Tongue (tissue), 2 donors: Measurements from ENCODE around the gene ZNF592. TPM values are rescaled to one million over a fixed set of nuclear protein-coding genes. Genes with fewer than 3 reads are reported as not detected.
A peak's percentile ranks its signal among the peaks of the same experiment; 100 is the strongest.

Source experiments
- DNase-seq: peaks from one replicate; pipeline ENCODE4 v3.0.0-alpha.2; 2015
- total RNA-seq: library from RNA; depleted of rRNA; stranded (reverse); fragments of >200 nt; gene quantifications from one replicate; pipeline ENCODE4 v1.2.3, GENCODE V29; 2014

ZNF592 gene
- total RNA-seq, 1 donor from 2014 or later, result 15.6 TPM

DNA sequence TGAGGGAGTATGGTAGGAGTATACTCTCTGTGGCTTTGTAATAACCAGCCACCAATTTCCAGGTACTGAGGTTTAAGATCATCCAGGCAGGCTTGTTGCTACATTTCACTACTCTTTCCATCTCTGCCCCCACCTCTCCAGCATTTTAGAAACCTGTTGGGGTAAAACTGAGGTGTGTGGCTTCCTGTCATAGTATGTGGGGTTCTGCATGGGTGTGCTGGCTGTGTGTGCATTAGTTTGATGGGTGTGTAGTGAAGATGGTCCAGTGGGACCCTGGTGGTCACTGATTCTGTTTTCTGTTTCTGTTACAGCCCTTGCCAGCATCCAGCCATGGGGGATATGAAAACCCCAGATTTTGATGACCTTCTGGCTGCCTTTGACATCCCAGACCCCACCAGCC lies 34.0 kb downstream of the ZNF592 start:
- DNase-seq, result no peak

GRCh38 chr15:84783493-84784251 lies 35.3 kb downstream of the ZNF592 start:
- DNase-seq, result no peak

GRCh38 chr15:84784262-84784661 lies 35.9 kb downstream of the ZNF592 start:
- DNase-seq, result no peak

GRCh38 chr15:84785053-84785452 lies 36.7 kb downstream of the ZNF592 start:
- no peak for DNase-seq

GRCh38 chr15:84788500-84788899 lies 40.1 kb downstream of the ZNF592 start:
- no peak for DNase-seq

- no peak for DNase-seq
These were observed 41.4 kb downstream of the ZNF592 start for GRCh38 chr15:84789762-84790161.

DNA sequence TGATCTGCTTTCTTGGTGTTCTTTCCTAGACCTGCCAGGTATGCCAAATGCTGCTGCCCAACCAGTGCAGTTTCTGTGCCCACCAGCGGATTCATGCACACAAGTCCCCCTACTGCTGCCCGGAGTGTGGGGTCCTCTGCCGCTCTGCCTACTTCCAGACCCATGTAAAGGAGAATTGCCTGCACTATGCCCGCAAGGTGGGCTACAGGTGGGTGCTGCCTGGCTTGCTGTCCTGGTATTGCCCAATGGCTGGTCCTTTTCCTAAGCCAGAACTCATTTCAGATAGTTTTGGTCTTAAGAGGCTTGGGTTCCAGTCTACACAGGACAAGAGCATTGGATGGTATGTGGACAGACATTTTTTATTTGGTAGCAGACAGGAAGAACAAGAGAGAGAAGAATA lies 42.3 kb downstream of the ZNF592 start:
- no peak for DNase-seq

- DNase-seq, result no peak
These were observed 43.4 kb downstream of the ZNF592 start for GRCh38 chr15:84791763-84792162.

- DNase-seq, result no peak
These were observed 45.2 kb downstream of the ZNF592 start for GRCh38 chr15:84793431-84794161.

- no peak for DNase-seq
These were observed 45.8 kb downstream of the ZNF592 start for GRCh38 chr15:84794162-84794547.

DNA sequence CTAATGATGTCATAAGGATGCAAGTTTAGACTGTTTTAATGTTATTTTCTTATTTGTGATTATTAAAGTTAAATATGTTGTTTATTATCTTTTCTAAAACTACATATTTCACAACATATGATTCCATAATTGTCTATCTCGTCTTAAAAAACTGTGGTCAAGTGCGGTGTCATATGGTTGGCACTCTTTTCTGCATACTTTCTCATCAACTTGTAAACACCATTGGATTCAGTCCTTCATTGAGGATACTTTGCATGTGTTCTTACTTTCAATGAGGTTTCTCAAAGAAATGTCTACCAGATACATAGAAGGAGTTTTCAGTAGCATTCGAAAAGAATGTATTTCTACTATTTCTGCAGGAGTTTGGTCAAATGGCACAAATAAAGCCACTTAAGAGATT lies 46.8 kb downstream of the ZNF592 start:
- DNase-seq, result no peak

GRCh38 chr15:84797212-84797611 lies 48.8 kb downstream of the ZNF592 start:
- no peak for DNase-seq

DNA sequence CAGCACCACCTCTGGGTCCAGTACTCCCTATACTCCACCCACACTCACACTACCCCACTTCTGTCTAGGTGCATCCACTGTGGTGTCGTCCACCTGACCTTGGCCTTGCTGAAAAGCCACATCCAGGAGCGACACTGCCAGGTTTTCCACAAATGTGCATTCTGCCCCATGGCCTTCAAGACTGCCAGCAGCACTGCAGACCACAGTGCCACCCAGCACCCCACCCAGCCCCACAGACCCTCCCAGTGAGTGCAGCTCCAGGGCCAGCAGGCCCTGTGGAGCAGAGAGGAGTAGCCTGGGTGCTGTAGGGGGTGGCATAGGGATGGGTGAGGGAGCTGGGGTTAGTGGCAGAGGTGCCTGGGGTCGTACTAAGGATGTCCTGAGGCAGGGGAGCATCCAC lies 49.4 kb downstream of the ZNF592 start:
- DNase-seq, result no peak

GRCh38 chr15:84798436-84798946 lies 50.1 kb downstream of the ZNF592 start:
- DNase-seq, result no peak

- DNase-seq, result no peak
These were observed 51.3 kb downstream of the ZNF592 start for GRCh38 chr15:84799511-84800187.

GRCh38 chr15:84800365-84800806 lies 52.0 kb downstream of the ZNF592 start:
- DNase-seq, result no peak

DNA sequence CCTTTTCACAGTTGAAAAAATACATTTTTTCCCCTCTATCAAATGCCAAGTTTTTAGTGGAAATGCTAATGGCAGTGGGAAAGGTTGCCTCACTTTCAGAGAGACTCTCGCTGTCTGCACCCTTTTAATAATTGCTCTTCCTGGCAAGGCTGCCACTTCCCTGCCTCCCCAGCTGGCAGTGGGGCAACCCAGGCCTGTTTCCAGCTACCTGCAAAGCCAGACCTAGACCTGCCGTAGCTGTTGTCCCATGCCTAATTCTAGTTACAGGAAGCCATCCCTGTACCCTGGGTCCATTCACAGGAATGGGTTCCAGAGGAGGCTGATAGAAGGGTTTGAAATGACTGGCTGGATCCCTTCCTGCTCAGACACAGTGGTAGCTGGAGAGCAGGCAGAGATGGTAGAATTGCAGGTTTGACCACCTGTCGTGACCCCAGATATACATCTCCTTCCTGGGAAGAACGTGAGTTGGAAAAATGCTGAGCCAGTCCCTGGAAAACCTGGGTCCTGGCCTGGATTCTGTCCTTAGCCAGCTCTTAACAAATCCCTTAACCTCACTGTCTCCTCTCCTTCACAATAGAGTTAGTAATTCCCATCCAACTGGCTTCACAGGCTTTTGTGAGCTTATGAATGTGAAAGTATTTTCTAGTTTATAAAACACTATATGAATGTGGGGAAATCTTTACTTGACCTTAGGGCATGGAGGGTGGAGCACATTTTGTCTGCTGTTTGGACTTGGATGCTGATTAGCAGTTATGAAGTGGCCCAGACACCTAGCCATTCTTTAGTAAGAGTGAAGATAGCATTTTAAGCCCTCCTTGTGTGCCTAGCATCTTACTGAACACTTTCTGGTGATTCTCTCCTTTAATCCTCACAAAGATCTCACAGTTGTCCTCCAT lies 55.9 kb downstream of the ZNF592 start:
- no peak for DNase-seq

GRCh38 chr15:84805221-84805620 lies 56.8 kb downstream of the ZNF592 start:
- DNase-seq, result no peak

DNA sequence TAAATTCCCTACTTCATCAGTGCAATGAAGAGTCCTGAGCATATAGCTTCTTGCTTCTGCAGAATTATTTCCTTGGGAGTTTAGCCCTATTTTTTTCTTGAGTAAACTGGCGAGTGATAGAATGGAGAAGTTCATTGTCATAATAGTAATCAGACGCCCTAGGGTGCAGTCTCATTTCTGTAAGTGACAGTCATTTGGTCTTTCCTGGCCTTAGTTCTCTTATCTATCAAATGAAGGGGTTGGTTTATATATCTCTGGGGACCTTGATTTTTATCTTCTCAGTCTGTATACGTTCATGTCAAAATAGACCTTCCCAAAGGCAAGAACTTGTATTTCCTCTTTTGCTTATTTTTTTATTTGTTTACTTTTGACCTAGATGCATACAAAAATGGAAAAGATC lies 58.8 kb downstream of the ZNF592 start:
- no peak for DNase-seq

DNA sequence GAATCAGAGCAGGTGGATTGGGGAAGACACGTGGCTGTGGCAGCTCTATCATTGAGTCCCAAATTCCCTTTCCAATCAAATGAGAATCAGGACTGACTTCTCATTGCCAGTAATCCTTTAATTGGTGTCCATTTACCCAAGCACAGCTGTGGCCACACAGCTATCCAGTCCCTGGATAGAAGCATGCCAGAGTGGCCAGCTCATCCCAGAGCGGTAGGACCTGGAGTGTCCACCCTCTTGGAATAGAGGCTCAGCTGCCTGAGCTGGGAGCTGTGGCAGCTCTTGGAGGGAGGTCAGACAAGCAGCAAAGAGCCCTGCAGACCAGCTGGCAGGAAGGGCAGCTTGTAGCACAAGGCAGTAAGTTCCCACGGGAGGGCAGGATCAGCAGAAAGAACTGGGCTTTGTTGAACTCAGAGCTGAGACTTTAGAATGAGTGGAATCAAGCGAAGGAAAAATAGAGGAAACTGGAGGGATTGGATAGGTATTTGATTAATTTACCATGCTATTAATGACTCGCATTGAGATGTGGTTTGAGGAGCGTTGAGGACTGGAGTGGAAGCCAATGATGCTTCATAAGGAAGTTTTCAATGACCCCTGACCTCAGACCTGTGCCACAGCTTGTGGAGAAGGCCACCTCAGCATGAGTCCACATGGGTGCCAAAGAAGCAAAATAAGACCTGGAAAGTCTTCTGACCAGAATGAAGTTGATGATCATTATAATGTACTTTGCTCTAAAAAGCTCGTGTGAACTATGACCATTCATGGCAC lies 61.9 kb downstream of the ZNF592 start:
- DNase-seq, result peak; percentile 63

GRCh38 chr15:84811151-84811550 lies 62.8 kb downstream of the ZNF592 start:
- no peak for DNase-seq
